T-helper 22 cell (primary cell): ENCODE results near the gene MALL.
"Not testable (repeated sequence)": the region's sequence is repeated elsewhere in the genome, so short reads cannot be mapped to it uniquely, and the experiment has no call there.

ENCODE experiments used
- DNase-seq: peaks from one replicate; pipeline ENCODE4 v3.0.0-alpha.2; 2020; ENCODE audit warnings: low read depth

Gene MALL

GRCh38 chr2:110050222-110050621 is 65.4 kb downstream of the MALL start:
- not testable (repeated sequence) for DNase-seq

GRCh38 chr2:110049769-110050168 is 65.9 kb downstream of the MALL start:
- DNase-seq, result not testable (repeated sequence)

GRCh38 chr2:110048255-110049197 is 67.1 kb downstream of the MALL start:
- DNase-seq, result not testable (repeated sequence)

DNA sequence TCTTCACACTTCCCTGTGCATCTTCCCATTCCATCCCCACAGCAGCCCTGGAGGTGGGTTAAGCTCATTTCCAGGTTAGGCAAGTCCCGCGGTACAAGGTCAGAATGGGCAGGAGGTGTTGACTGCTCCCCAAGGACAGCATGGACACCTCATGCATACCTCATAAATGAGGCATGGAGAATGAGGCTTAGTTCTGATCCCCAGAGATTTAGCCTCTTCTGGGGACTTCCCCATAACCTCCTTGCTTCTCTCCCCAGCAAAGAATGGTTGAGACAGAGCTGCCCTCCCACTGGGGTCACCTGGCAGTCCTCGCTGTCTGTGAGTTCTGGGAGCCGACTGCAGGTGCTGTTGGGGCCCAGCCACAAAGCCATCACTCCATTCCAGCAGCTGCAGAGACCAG is 68.4 kb downstream of the MALL start:
- DNase-seq, result not testable (repeated sequence)

- DNase-seq, result not testable (repeated sequence)
These were observed 73.5 kb downstream of the MALL start for GRCh38 chr2:110041941-110042660.

DNA sequence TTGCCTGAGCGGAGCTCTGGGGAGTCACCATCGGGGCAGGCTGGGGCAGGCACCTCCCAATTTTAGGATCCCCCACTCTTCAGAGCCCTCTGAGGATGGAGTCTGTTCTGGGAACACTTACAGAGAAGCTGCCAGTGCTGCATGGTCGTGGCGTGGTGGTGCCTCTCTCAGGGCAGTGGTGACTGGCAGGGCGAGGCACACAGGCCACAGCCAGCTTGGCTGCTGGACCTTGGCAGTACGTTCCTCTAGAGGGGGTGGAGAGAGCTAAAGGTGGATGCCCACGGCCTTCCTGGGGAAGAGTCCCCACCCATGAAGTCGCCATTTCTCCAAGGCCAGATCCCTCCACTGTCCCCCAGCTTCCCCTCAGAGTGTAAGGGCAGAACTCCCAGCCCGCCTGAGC is 78.3 kb downstream of the MALL start:
- DNase-seq, result not testable (repeated sequence)

DNA sequence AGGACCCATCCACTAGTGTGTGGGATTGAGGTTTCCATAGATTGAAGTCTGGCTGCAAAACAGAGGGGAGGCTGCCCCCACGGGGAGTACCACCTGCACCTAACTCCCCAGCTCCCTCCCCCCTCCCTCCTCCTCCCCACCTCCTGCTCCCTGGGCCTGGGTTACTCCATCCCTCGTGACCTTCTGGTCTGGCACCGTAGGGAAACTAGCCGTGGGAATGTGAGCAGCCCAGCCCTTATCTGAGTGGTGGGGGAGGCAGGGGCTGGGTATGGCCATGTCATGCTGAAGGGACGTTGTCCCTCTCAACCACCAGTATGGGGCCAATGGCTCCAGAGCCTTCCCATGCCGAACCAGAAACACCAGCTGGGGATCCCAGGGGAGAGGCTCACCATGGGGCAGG is 80.2 kb downstream of the MALL start:
- DNase-seq, result not testable (repeated sequence)

DNA sequence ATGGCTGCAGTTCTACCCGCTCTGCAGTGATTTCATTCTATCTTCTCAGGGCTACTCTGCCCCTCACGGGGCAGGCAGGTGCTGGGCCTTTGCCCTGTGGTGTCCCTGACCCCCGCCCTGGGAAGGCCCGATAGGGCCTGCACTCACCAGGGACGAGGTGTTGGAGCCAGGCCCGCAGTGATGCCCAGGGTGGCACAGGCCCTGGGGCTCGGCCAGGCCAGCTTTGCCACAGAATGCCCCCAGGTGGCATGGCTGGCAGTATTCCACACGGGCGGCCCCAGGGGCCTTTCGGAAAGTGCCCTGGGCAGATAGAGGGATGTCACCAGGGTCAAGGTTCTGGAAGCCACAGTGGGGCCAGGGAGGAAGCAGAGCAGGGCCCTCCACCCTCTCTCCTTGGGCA is 80.7 kb downstream of the MALL start:
- not testable (repeated sequence) for DNase-seq
